ENCODE data around the gene MLEC. TPM values are rescaled to one million over a fixed set of nuclear protein-coding genes. Genes with fewer than 3 reads are reported as not detected.
A peak's percentile ranks its signal among the peaks of the same experiment; 100 is the strongest.

Gene MLEC
- total and polyA plus RNA-seq, 2 of the 13 experiments (the other 11 are each of a cell fraction or from before 2014, with no cell fraction given) = 49.8 to 156 TPM

GRCh38 chr12:120686690-120687577 lies at the start of gene MLEC (continued):
- TF ChIP-seq MZF1 (CRISPR knock-in tag; IDR thresholded peaks at IDR 0.05; ENCODE audit: borderline replicate concordance) = no peak
- TF ChIP-seq SAFB2 (CRISPR knock-in tag; IDR thresholded peaks at IDR 0.05; ENCODE audit: borderline replicate concordance, low read depth) = peak; percentile 73; the same call in 1 of the 2 replicates
- peak; percentile 71; the same call in 1 of the 2 replicates for TF ChIP-seq ARID2 (CRISPR knock-in tag; IDR thresholded peaks at IDR 0.05; ENCODE audit: borderline replicate concordance)
- TF ChIP-seq BRD4 (CRISPR knock-in tag; IDR thresholded peaks at IDR 0.05) = no peak; the same call in 1 of the 2 replicates
- peak; percentile 82; the same call in 1 of the 2 replicates for TF ChIP-seq BRF2 (CRISPR knock-in tag; IDR thresholded peaks at IDR 0.05)
- no peak; the same call in 1 of the 2 replicates for TF ChIP-seq THRA (CRISPR knock-in tag; IDR thresholded peaks at IDR 0.05; ENCODE audit: borderline replicate concordance)
- TF ChIP-seq ZMAT5 (CRISPR knock-in tag; IDR thresholded peaks at IDR 0.05; ENCODE audit: borderline replicate concordance, low read depth) = no peak
- no peak; the same call in 1 of the 2 replicates for TF ChIP-seq DNMT1 (CRISPR knock-in tag; IDR thresholded peaks at IDR 0.05)
- peak; percentile 77 for TF ChIP-seq YEATS2 (CRISPR knock-in tag; IDR thresholded peaks at IDR 0.05; ENCODE audit: borderline replicate concordance)
- peak; percentile 82; the same call in 1 of the 2 replicates for TF ChIP-seq ZSCAN21 (CRISPR knock-in tag; IDR thresholded peaks at IDR 0.05; ENCODE audit: borderline replicate concordance)
- no peak for TF ChIP-seq ETS1 (CRISPR knock-in tag; IDR thresholded peaks at IDR 0.05)
- TF ChIP-seq XBP1 (CRISPR knock-in tag; IDR thresholded peaks at IDR 0.05) = peak; percentile 4; the same call in 1 of the 2 replicates
- TF ChIP-seq ZXDC (CRISPR knock-in tag; IDR thresholded peaks at IDR 0.05) = no peak
- peak; percentile 50; the same call in 1 of the 2 replicates for TF ChIP-seq ZNF609 (CRISPR knock-in tag; IDR thresholded peaks at IDR 0.05; ENCODE audit: borderline replicate concordance)
- no peak for TF ChIP-seq CBX1 (IDR thresholded peaks at IDR 0.05; ENCODE audit: low read depth)
